SJCRH30 (cell line): Measurements from ENCODE around the gene MYMK. TPM values are rescaled to one million over a fixed set of nuclear protein-coding genes. Genes with fewer than 3 reads are reported as not detected.

Experiments used
- DNase-seq, 2 experiments: peaks; one replicate each; pipeline ENCODE4 v3.0.0-alpha.2; 2015 to 2020
- H3K27ac ChIP-seq: fragments of 250-450 bp; sonication (Bioruptor Pico); 2 replicates; pipeline ENCODE4 v1.5.1; 2020; ENCODE audit warnings: mild to moderate bottlenecking, moderate library complexity
- H3K27me3 ChIP-seq: fragments of 250-450 bp; sonication (Bioruptor Pico); 2 replicates; pipeline ENCODE4 v1.5.1; 2020; ENCODE audit warnings: mild to moderate bottlenecking, moderate library complexity
- H3K36me3 ChIP-seq: fragments of 250-450 bp; sonication (Bioruptor Pico); 2 replicates; pipeline ENCODE4 v1.5.1; 2020; ENCODE audit warnings: mild to moderate bottlenecking, moderate library complexity
- H3K4me1 ChIP-seq: fragments of 250-450 bp; sonication (Bioruptor Pico); 2 replicates; pipeline ENCODE4 v1.5.1; 2020; ENCODE audit warnings: mild to moderate bottlenecking, moderate library complexity
- H3K4me3 ChIP-seq: fragments of 250-450 bp; sonication (Bioruptor Pico); 2 replicates; pipeline ENCODE4 v1.5.1; 2020; ENCODE audit warnings: mild to moderate bottlenecking, moderate library complexity
- H3K9me3 ChIP-seq: fragments of 250-450 bp; sonication (Bioruptor Pico); replicated peaks from 2 replicates; pipeline ENCODE4 v1.5.1; 2020; ENCODE audit warnings: mild to moderate bottlenecking, moderate library complexity
- total RNA-seq: library from RNA; depleted of rRNA; stranded (reverse); fragments of >200 nt; shearing (Covaris generic); gene quantifications from 2 replicates; pipeline ENCODE4 v1.2.3, GENCODE V29; 2014

The MYMK gene
- total RNA-seq, 1 experiment from 2014 or later: 2.0 TPM

- DNase-seq: no peak
- peaks cover 18% of the 10 kb centered on the region; the same call in 1 of the 2 replicates for H3K4me1 ChIP-seq
- no peak overlapping the region for H3K27ac ChIP-seq
- H3K36me3 ChIP-seq: no peaks in the 10 kb centered on the region
- H3K4me3 ChIP-seq: no peak overlapping the region
- peaks cover 6% of the 10 kb centered on the region; the same call in 1 of the 2 replicates for H3K27me3 ChIP-seq
- no peaks in the 10 kb centered on the region for H3K9me3 ChIP-seq
Observed at GRCh38 chr9:133512253-133513213, 12.2 kb downstream of the MYMK start.

DNA sequence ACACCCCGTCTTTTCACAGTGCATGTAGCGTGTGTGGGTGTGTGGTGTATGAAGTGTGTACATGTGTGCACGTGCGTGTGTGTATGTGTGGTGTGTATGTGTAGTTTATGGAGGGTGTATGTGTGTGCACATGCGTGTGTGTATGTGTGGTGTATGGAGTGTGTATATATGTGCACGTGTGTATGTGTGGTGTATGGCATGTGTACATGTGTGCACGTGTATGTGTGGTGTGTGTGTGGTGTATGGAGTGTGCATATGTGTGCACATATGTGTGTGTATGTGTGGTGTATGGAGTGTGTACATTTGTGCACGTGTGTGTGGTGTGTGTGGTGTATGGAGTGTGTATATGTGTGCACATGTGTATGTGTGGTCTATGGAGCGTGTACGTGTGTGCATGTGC lies 13.2 kb downstream of the MYMK start:
- H3K4me1 ChIP-seq: peaks cover 20% of the 10 kb centered on the region
- no peak overlapping the region for H3K4me3 ChIP-seq
- H3K27me3 ChIP-seq: peaks cover 6% of the 10 kb centered on the region; the same call in 1 of the 2 replicates

DNA sequence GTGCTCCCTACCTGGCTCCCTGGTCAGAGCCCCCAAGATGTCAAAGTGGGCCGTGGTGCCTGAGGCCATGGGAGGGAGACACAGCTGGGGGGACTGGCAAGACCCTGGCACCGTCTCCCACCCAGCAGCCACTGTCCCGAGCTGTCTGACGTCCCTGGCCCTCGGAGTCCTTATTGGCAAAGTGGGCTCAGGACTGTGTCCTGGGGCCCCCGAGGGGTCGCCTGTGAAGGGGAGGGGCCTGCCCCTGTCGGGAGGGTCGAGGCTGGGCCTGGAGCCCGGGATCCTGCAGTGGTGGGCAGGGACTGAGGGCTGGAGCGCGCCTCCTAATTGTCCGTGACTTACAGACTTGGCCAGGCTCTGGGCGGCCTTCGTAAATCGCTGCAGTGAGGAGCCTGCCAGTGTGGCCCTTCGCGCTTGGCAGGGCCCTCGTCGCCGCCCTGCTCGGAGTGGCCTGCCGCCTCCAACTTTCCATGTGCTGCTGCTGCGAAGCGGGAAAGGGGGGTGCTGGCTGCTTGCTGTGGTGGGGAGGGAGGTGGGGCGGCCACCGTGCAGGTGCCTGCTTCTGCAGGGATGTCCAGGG lies 13.7 kb downstream of the MYMK start:
- peaks cover 20% of the 10 kb centered on the region for H3K4me1 ChIP-seq
- no peaks in the 10 kb centered on the region for H3K9me3 ChIP-seq
- H3K36me3 ChIP-seq: no peaks in the 10 kb centered on the region
- no peak for DNase-seq
- no peak overlapping the region for H3K27ac ChIP-seq
- H3K4me3 ChIP-seq: no peak overlapping the region
- peaks cover 6% of the 10 kb centered on the region; the same call in 1 of the 2 replicates for H3K27me3 ChIP-seq

More for the DNA sequence above, 13.2 kb downstream of the MYMK start:
- no peak overlapping the region for H3K27ac ChIP-seq
- no peaks in the 10 kb centered on the region for H3K9me3 ChIP-seq
- H3K36me3 ChIP-seq: no peaks in the 10 kb centered on the region
- DNase-seq: no peak

GRCh38 chr9:133509179-133510083 lies 15.3 kb downstream of the MYMK start:
- peaks cover 16% of the 10 kb centered on the region for H3K4me1 ChIP-seq
- no peaks in the 10 kb centered on the region; the same call in 1 of the 2 replicates for H3K27me3 ChIP-seq
- H3K4me3 ChIP-seq: no peak overlapping the region; the same call in 1 of the 2 replicates
- H3K27ac ChIP-seq: no peak overlapping the region
- DNase-seq: peak; percentile 57 to 64
- no peaks in the 10 kb centered on the region for H3K9me3 ChIP-seq
- no peaks in the 10 kb centered on the region for H3K36me3 ChIP-seq

DNA sequence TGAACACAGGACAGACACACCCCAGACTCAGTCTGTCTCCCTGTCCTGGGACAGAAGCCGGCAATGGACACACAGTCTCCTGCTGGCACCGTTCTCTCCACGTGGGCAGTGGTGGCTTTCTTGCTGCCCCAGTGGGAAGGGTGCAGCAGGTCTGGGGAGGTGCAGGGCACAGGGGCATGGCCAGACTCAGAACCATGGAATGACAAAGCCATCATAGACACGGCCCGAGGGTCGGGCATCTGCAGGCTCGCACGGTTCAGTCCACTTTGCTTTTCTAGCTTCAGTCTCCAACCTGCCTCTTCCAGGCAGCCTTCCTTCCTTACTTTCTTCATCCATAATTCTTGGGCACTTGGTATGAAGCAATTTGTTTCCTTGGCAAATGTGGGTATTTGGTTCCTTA lies 16.7 kb downstream of the MYMK start:
- no peak overlapping the region for H3K27ac ChIP-seq
- H3K27me3 ChIP-seq: no peaks in the 10 kb centered on the region; the same call in 1 of the 2 replicates
- no peak overlapping the region for H3K4me3 ChIP-seq
- peaks cover 16% of the 10 kb centered on the region for H3K4me1 ChIP-seq
- no peaks in the 10 kb centered on the region for H3K36me3 ChIP-seq
- H3K9me3 ChIP-seq: no peaks in the 10 kb centered on the region
- DNase-seq: no peak

- Histone ChIP-seq H3K27ac (no peak overlapping the region), H3K4me1 (peaks cover 16% of the 10 kb centered on the region)
Observed at GRCh38 chr9:133507246-133507965, 17.4 kb downstream of the MYMK start.

GRCh38 chr9:133506653-133507038 lies 18.1 kb downstream of the MYMK start:
- no peak for DNase-seq
- H3K27ac ChIP-seq: no peak overlapping the region
- no peak overlapping the region for H3K4me3 ChIP-seq
- peaks cover 16% of the 10 kb centered on the region for H3K4me1 ChIP-seq
- H3K36me3 ChIP-seq: no peaks in the 10 kb centered on the region
- no peaks in the 10 kb centered on the region; the same call in 1 of the 2 replicates for H3K27me3 ChIP-seq
- H3K9me3 ChIP-seq: peaks cover 9% of the 10 kb centered on the region; the same call in 1 of the 2 replicates

More at GRCh38 chr9:133507246-133507965, 17.4 kb downstream of the MYMK start:
- no peaks in the 10 kb centered on the region; the same call in 1 of the 2 replicates for H3K27me3 ChIP-seq
- no peak overlapping the region for H3K4me3 ChIP-seq
- H3K36me3 ChIP-seq: no peaks in the 10 kb centered on the region
- H3K9me3 ChIP-seq: peaks cover 4% of the 10 kb centered on the region; the same call in 1 of the 2 replicates
- no peak for DNase-seq

DNA sequence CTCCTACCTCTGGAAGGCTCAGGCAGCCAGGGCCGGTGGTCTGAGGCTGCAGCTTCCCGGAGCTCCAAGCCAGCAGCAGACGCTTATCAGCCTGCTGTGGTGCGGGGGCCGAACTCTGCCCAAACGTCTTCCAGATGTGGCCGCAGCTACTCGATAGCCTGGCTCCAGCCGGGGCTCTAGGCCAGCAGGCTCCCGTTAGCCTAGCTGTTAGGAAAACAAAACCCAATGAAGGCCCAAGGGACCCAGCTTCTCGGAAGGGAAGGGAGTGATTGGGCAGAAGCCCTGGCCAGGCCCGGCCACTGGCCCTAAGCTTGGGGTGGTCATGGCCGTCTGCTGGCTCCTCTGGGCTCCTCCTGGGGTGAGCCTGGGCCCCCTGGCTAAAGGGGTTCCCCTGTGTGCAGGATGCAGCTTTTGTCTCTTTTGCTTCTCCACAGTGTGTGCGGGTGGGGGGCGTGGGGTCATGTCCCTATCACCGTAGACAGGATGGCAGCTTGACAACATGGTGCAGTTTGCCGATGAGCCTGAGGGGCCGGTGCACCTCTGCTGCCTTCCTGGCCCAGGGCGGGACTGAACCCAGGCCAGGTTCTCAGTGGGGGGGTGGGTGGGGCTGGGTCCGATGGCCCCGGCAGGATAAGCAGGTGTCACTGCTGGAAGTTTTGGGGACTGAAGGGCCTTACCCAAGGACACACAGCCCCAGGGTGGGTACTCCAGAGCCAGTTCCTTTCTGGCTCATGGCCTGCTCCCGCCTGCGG lies 18.7 kb downstream of the MYMK start:
- Histone ChIP-seq H3K27me3 (no peaks in the 10 kb centered on the region; the same call in 1 of the 2 replicates), H3K4me1 (peaks cover 16% of the 10 kb centered on the region), H3K9me3 (peaks cover 15% of the 10 kb centered on the region), H3K4me3 (no peak overlapping the region), H3K36me3 (no peaks in the 10 kb centered on the region), H3K27ac (no peak overlapping the region)
- no peak for DNase-seq

GRCh38 chr9:133505186-133505830 lies 19.5 kb downstream of the MYMK start:
- no peak overlapping the region for H3K4me3 ChIP-seq
- no peaks in the 10 kb centered on the region; the same call in 1 of the 2 replicates for H3K27me3 ChIP-seq
- no peaks in the 10 kb centered on the region for H3K36me3 ChIP-seq
- H3K9me3 ChIP-seq: peaks cover 15% of the 10 kb centered on the region
- H3K27ac ChIP-seq: no peak overlapping the region
- H3K4me1 ChIP-seq: peaks cover 15% of the 10 kb centered on the region
- DNase-seq: no peak

DNA sequence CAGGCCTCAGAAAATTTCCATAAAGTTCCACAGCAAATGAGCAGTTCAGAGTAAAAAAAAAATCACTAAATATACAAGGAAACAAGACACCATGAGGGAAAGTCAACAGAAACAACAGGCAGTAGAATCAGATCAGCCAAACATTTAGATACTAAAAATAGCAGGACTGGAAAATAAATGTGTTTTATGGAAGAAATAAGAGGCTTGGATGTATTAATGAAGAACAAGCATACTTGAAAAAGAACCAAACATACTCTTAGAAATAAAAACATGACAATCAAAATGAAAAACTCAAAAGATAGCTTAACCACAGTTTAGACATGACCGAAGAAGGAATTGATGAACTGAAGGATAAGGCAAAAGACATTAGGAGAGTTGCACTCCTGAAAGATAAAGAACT lies 22.6 kb downstream of the MYMK start:
- DNase-seq: no peak
- H3K4me3 ChIP-seq: no peak overlapping the region
- H3K36me3 ChIP-seq: no peaks in the 10 kb centered on the region
- peaks cover 6% of the 10 kb centered on the region for H3K4me1 ChIP-seq
- peaks cover 15% of the 10 kb centered on the region for H3K9me3 ChIP-seq
- H3K27ac ChIP-seq: no peak overlapping the region
- no peaks in the 10 kb centered on the region; the same call in 1 of the 2 replicates for H3K27me3 ChIP-seq

GRCh38 chr9:133499892-133500270 lies 24.9 kb downstream of the MYMK start:
- peaks cover 6% of the 10 kb centered on the region; the same call in 1 of the 2 replicates for H3K4me1 ChIP-seq
- H3K27ac ChIP-seq: no peak overlapping the region
- no peak overlapping the region for H3K4me3 ChIP-seq
- H3K27me3 ChIP-seq: no peaks in the 10 kb centered on the region; the same call in 1 of the 2 replicates
- DNase-seq: no peak
- H3K9me3 ChIP-seq: peaks cover 15% of the 10 kb centered on the region
- H3K36me3 ChIP-seq: no peaks in the 10 kb centered on the region

- peaks cover 6% of the 10 kb centered on the region; the same call in 1 of the 2 replicates for H3K4me1 ChIP-seq
- no peaks in the 10 kb centered on the region; the same call in 1 of the 2 replicates for H3K27me3 ChIP-seq
- H3K27ac ChIP-seq: no peak overlapping the region
- no peak overlapping the region for H3K4me3 ChIP-seq
- peaks cover 15% of the 10 kb centered on the region for H3K9me3 ChIP-seq
- H3K36me3 ChIP-seq: no peaks in the 10 kb centered on the region
- DNase-seq: no peak
Observed at GRCh38 chr9:133499132-133499891, 25.4 kb downstream of the MYMK start.
